OCI-LY3 (cell line): Measurements from ENCODE around the gene PPL.

Experiments
- H2AFZ ChIP-seq: fragments of 200-600, 300-600 bp; shearing (Covaris generic); 2 replicates; pipeline ENCODE4 v1.6.0; 2014; ENCODE audit warnings: antibody characterized with exemption, low read depth, low read length
- H3K27ac ChIP-seq: fragments of 200-600, 300-600 bp; sonication (generic); 2 replicates; pipeline ENCODE4 v1.5.1; 2014; ENCODE audit warnings: mild to moderate bottlenecking, low read length, moderate library complexity, mixed read lengths
- H3K27me3 ChIP-seq: fragments of 200-600, 300-600 bp; sonication (generic); 2 replicates; pipeline ENCODE4 v1.6.1; 2014; ENCODE audit warnings: low read depth, low read length, mixed read lengths
- H3K36me3 ChIP-seq: fragments of 200-600, 300-600 bp; sonication (generic); replicated peaks from 2 replicates; pipeline ENCODE3; 2014; ENCODE audit warnings: low read depth, low read length, mixed read lengths
- H3K4me1 ChIP-seq: fragments of 300-600, 200-600 bp; sonication (generic); 2 replicates; pipeline ENCODE4 v1.6.1; 2014; ENCODE audit warnings: low read length, mixed read lengths
- H3K4me2 ChIP-seq: fragments of 200-600, 300-600 bp; sonication (generic); 2 replicates; pipeline ENCODE4 v1.6.1; 2014; ENCODE audit warnings: low read length, mixed read lengths
- H3K4me3 ChIP-seq: fragments of 300-600, 200-600 bp; sonication (generic); 2 replicates; pipeline ENCODE4 v1.5.1; 2014; ENCODE audit warnings: antibody characterized with exemption, mild to moderate bottlenecking, low read length, moderate library complexity
- H3K79me2 ChIP-seq: fragments of 300-600, 200-600 bp; shearing (Covaris generic); 2 replicates; pipeline ENCODE4 v1.6.1; 2014; ENCODE audit warnings: mild to moderate bottlenecking, low read length, mixed read lengths
- H3K9ac ChIP-seq: fragments of 300-600, 200-600 bp; shearing (Covaris generic); 2 replicates; pipeline ENCODE4 v1.6.0; 2014; ENCODE audit warnings: mild to moderate bottlenecking, low read length, moderate library complexity
- H3K9me3 ChIP-seq: fragments of 200-600, 300-600 bp; shearing (Covaris generic); 2 replicates; pipeline ENCODE4 v1.6.1; 2014; ENCODE audit warnings: low read length, mixed read lengths; ENCODE audit not compliant: insufficient read depth
- H4K20me1 ChIP-seq: fragments of 200-600, 300-600 bp; sonication (generic); 2 replicates; pipeline ENCODE4 v1.6.1; 2016; ENCODE audit warnings: low read length, mixed read lengths; ENCODE audit not compliant: insufficient read depth
- EZH2phosphoT487 ChIP-seq: fragments of 200-600 bp; shearing (Covaris generic); IDR thresholded peaks from 2 replicates; pipeline ENCODE4 v1.6.1; 2018; ENCODE audit warnings: antibody characterized with exemption, mixed run types, low read depth
- TF ChIP-seq, protein P1 (sequence below): fragments of 200-600, 300-600 bp; sonication (generic); IDR thresholded peaks from 2 replicates; pipeline ENCODE4 v1.5.1; 2014; ENCODE audit warnings: antibody characterized with exemption, low read length, low read depth

Gene PPL

DNA sequence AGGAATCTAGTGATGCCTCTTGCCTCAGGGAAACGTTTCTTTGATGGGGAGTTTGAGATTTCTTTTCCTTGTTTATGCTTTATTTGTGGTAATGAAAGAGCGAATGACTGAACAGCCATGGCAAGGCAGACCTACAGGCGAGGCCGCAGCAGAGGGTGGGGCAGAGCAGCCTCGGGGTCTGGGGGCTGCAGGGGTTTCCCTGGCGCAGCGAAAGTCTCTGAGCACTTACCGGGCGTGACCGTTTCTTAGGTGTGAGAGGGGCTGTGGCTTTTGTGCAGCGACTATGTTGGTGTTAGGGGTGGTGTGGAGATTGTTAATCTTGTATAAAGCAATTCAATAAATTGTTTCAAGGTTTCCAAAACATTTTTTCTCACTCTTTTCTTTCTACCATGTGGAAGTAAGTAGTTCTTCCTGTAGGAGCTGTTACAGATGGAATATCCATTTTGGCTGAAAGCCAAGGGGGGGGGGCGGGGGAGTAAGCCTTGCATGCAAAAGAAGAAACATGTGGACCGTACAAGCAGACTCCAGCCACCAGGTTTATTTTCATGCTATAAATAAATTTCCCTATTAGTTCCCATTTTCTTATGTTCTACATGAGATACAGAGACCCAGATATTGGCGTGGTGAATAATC, 54.8 kb downstream of the PPL start:
- no peaks in the 10 kb centered on the region for H4K20me1 ChIP-seq
- H3K27ac ChIP-seq: no peak overlapping the region
- no peak for TF ChIP-seq EZH2phosphoT487
- TF ChIP-seq, protein P1, sequence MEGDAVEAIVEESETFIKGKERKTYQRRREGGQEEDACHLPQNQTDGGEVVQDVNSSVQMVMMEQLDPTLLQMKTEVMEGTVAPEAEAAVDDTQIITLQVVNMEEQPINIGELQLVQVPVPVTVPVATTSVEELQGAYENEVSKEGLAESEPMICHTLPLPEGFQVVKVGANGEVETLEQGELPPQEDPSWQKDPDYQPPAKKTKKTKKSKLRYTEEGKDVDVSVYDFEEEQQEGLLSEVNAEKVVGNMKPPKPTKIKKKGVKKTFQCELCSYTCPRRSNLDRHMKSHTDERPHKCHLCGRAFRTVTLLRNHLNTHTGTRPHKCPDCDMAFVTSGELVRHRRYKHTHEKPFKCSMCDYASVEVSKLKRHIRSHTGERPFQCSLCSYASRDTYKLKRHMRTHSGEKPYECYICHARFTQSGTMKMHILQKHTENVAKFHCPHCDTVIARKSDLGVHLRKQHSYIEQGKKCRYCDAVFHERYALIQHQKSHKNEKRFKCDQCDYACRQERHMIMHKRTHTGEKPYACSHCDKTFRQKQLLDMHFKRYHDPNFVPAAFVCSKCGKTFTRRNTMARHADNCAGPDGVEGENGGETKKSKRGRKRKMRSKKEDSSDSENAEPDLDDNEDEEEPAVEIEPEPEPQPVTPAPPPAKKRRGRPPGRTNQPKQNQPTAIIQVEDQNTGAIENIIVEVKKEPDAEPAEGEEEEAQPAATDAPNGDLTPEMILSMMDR: no peak
- no peak overlapping the region for H3K9ac ChIP-seq
- H3K4me1 ChIP-seq: no peaks in the 10 kb centered on the region
- H3K27me3 ChIP-seq: no peaks in the 10 kb centered on the region
- no peak overlapping the region for H3K4me3 ChIP-seq
- no peaks in the 10 kb centered on the region for H3K9me3 ChIP-seq
- no peaks in the 10 kb centered on the region for H3K79me2 ChIP-seq
- H3K4me2 ChIP-seq: no peak overlapping the region
- peaks cover 57% of the 10 kb centered on the region for H3K36me3 ChIP-seq
- no peak overlapping the region for H2AFZ ChIP-seq

DNA sequence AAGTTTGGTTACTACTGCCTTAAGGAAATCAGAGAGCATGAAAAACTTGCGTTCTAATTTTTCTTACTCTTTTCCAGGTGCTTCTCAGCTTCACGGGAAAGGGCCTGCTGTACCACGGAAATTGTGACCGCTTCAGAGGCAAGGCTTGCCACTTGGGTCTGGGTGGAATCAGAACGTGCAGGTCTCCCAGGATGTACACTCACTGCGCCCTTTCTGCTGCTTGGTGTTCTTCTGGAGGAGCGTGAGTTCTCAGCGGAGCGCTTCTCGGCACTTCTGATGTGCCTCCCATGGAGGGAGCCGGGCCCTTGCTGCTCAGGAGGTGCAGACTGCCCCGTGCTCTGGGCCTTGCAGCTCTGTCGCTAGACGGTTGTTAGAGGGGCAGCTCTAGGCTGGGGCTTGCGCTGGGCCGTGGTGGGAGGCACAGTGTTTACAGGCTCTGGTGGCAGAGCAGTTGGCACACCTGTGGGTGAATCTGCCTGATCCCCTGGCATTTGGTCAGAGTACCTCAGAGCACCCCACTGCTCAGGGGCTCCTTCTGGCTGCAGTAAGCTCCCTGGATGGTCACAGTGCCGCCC, 56.9 kb downstream of the PPL start:
- TF ChIP-seq, protein P1: no peak
- no peak for TF ChIP-seq EZH2phosphoT487
- no peak overlapping the region for H3K4me2 ChIP-seq
- no peaks in the 10 kb centered on the region for H3K9me3 ChIP-seq
- H3K27me3 ChIP-seq: no peaks in the 10 kb centered on the region
- H3K79me2 ChIP-seq: no peaks in the 10 kb centered on the region
- no peak overlapping the region for H3K4me3 ChIP-seq
- H3K36me3 ChIP-seq: peaks cover 64% of the 10 kb centered on the region
- H3K27ac ChIP-seq: no peak overlapping the region
- no peaks in the 10 kb centered on the region for H3K4me1 ChIP-seq
- peaks cover 3% of the 10 kb centered on the region; the same call in 1 of the 2 replicates for H4K20me1 ChIP-seq
- H2AFZ ChIP-seq: no peak overlapping the region
- no peak overlapping the region for H3K9ac ChIP-seq

DNA sequence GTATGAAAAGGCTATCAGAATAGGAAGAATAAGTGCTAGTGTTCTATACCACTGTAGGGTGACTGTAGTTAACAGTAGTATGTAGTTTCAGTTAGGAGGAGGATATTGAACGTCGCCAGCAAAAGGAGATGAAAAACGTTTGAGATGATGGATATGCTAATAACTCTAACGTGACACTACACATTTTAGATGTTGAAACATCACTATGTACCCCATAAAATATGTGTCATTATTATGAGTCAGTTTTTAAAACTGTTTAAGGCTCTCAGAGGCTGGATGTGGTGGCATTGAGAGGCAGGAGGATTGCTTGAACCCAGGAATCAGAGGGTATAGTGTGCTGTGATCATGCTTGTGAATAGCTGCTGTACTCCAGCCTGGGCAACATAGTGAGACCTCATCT, 57.9 kb downstream of the PPL start:
- peaks cover 67% of the 10 kb centered on the region for H3K36me3 ChIP-seq
- no peaks in the 10 kb centered on the region for H3K27me3 ChIP-seq
- H3K27ac ChIP-seq: no peak overlapping the region
- peaks cover 3% of the 10 kb centered on the region; the same call in 1 of the 2 replicates for H4K20me1 ChIP-seq
- TF ChIP-seq EZH2phosphoT487: no peak
- TF ChIP-seq, protein P1: no peak
- H3K4me3 ChIP-seq: no peak overlapping the region
- H3K79me2 ChIP-seq: no peaks in the 10 kb centered on the region
- H3K4me1 ChIP-seq: no peaks in the 10 kb centered on the region
- H3K9me3 ChIP-seq: no peaks in the 10 kb centered on the region
- no peak overlapping the region for H3K4me2 ChIP-seq
- no peak overlapping the region for H2AFZ ChIP-seq
- H3K9ac ChIP-seq: no peak overlapping the region

DNA sequence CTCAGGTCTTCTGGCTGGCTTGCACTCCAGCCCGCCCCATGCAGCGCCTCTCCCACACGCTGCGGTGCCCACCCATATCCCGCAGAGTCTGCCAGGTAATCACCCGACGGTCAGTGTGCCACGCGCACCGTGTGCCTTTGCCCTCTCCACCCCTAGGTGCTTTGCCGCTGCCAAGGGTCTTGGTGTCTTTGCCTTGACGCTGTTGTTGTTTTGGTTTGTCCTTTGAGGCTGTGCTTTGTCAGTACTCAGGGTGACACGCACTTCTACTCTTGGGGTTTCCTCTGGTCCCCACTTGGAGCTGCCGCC, 59.6 kb downstream of the PPL start:
- Histone ChIP-seq H3K4me2 (no peak overlapping the region), H3K27ac (no peak overlapping the region), H3K79me2 (no peaks in the 10 kb centered on the region), H3K27me3 (no peaks in the 10 kb centered on the region), H3K36me3 (peaks cover 67% of the 10 kb centered on the region), H4K20me1 (peaks cover 3% of the 10 kb centered on the region; the same call in 1 of the 2 replicates), H3K9ac (no peak overlapping the region), H2AFZ (no peak overlapping the region), H3K9me3 (no peaks in the 10 kb centered on the region), H3K4me3 (no peak overlapping the region), H3K4me1 (no peaks in the 10 kb centered on the region)
- TF ChIP-seq EZH2phosphoT487: no peak
- TF ChIP-seq, protein P1: no peak
